ENCODE results near the gene GPANK1.

- TF ChIP-seq CTCF (IDR thresholded peaks at IDR 0.05 in 4 of 5, conservative IDR thresholded peaks at IDR 0.05 in 1 of 5) (no peak), POLR2A (IDR thresholded peaks at IDR 0.05) (no peak)
These were observed 27.6 kb upstream of the GPANK1 start for GRCh38 chr6:31692353-31692752.
